ENCODE results near the gene MAP2K4.

MAP2K4 gene

DNA sequence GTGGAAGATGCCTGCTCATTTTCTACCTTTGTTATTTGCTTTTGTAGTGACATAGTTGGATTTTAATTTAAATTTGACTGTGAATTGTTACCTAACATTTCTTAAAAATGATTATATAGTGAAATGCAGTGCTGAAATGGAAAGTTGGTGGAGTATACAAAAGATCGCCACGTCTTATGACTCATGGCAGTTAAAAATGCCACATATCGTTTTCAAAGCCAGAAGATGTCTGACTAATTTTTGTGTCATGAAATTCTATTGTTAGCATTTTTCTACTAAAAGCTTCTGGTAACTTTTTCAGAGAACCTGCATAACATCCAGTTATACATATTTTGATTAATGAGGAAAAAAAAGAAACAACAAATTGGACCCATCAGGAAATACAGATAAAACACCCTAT lies 20.6 kb downstream of the MAP2K4 start:
- DNase-seq, result no peak

GRCh38 chr17:12043702-12044101 lies 23.0 kb downstream of the MAP2K4 start:
- DNase-seq, result no peak

DNA sequence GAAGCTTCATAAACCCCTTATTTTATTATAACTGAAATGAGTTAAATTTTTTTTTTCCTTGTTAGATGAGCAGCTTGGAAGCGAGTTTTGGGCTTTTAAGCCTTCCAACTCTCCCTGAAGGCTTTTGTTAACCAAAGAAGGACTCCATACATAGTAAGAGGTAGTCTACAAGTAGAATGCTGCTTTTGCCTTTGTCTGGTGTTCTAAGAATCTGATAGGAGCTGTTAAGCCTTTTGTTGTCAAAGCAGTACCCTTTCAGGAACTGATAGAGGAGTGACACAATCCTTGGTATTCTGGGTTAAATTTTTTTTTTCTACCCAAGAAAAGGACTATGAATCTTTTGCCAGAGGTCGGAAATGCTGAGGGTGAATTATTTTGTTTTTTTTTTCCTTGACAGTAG lies 26.1 kb downstream of the MAP2K4 start:
- no peak for DNase-seq

- DNase-seq, result no peak
Measured at GRCh38 chr17:12047681-12048376, 27.2 kb downstream of the MAP2K4 start.

- no peak for DNase-seq
Measured at GRCh38 chr17:12048843-12049473, 28.3 kb downstream of the MAP2K4 start.

DNA sequence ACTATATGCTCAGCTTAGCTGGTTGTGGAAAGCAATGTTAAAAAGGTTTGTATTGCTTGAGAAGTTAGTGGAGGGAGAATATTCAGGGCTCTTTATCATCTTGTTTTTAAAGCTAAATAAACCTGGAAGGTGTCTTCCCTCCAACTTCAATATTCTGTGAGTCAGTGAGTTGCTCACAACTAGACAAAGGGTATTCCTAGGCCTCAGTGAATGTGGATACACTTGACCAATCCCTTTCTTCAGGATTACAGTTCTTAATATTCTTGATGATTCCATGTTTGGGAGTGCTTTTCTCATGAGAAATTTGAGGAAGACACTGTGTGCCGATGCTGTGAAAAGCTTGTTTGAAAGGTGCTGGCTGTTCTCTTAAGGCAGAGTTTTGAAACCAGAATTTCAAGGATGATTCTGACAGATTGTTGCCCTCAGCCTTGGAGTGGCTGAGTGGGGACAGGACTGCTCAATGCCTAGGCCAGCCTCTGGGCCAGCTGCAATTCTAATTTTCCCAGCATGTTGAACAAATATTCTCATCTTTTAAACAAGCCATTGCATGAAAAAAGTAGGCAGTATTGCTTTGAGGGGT lies 30.1 kb downstream of the MAP2K4 start:
- no peak for DNase-seq

DNA sequence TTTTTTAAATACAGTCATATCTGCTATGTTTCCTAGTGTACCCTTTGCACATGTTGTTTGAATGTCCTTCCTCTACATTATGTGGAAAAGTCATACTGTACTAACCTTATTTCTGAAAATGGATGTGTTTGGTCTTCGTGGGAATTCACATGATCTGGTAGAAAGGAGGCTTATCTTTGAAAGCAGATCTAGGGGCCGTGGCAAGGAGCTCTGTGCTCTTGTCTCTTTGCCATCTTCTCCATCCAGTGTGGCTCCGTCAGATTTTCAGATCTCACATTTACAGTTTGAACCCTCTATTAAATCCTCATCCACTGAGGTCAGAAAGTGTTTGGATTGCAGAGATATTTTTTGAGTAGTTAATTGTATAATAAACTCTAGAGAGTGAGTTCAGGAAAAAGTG lies 32.9 kb downstream of the MAP2K4 start:
- DNase-seq, result no peak

DNA sequence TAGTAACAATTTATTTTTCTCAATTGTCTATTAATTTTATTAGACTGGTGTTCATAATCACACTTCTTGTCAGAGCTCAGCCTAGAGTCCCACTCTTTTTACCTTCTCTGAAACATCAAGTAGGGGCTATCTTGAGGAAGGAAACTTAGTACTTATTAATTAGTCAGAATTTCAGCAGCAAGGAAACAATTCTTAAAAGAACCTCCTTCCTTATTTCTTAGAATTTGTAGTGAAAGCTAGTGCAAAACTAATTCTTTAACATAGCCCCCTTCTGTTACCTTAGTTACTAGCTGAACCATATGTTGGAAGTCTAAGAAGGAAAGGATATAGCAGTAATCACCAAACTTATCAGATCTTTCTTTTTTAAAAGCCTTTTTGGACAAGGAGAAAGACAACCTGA lies 35.2 kb downstream of the MAP2K4 start:
- no peak for DNase-seq

DNA sequence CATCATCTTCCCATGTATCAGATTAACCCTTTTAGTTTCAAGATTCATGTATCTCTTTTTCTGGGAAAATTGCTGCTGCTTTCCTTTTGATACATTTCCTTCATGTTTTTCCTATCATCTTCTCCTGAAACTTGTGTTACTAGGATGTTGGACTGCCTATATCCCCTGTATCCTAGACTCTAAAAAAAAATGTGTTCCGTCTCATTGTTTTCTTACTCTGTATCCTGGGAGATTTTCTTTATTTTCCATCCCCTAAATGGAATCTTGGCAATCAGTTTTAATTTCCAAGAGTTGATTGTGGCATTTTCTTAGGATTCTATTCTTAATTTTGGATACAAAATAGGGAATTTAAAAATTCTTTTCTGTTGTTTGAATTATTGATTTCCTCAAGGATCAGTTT lies 36.8 kb downstream of the MAP2K4 start:
- no peak for DNase-seq

- no peak for DNase-seq
Measured at GRCh38 chr17:12058535-12058934, 37.9 kb downstream of the MAP2K4 start.

DNA sequence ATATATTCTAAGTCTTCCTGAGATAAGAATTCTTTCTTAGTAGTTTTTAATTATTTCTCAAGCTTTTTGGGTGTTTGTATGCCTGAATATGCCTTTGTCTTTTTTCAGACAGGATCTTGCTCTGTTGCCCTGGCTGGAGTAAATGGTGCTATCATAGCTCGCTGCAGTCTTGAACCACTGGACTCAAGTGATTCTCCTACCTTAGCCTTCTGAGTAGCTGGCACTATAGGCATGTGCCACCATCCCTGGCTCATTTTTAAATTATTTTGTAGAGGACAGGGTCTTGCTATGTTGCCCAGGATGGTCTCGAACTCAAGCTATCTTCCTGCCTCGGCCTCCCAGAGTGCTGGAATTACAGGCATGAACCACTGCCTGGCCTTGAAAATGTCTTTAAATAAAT lies 41.6 kb downstream of the MAP2K4 start:
- DNase-seq, result no peak

- no peak for DNase-seq
Measured at GRCh38 chr17:12064395-12064794, 43.7 kb downstream of the MAP2K4 start.

GRCh38 chr17:12067485-12067884 lies 46.8 kb downstream of the MAP2K4 start:
- DNase-seq, result no peak

DNA sequence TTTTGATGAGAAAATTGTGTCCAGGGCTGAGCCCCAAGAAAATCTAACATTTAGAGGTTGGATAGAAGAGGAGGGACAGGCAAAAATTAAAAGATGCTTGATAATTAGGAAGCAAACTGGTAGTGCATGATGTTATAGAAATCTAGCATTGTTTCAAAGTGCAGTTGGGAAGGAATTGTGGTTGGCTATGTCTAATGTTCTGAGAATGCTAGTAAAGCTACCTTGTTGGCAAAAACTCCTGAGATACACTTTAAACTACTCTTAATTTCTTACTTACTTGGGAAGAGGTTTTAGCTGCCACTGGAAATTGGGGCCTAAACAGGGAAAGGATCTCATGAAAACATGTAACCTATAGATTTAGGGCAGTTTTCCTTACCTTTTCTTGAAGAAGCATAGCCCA lies 48.3 kb downstream of the MAP2K4 start:
- no peak for DNase-seq

- DNase-seq, result no peak
Measured at GRCh38 chr17:12070561-12070960, 49.9 kb downstream of the MAP2K4 start.

DNA sequence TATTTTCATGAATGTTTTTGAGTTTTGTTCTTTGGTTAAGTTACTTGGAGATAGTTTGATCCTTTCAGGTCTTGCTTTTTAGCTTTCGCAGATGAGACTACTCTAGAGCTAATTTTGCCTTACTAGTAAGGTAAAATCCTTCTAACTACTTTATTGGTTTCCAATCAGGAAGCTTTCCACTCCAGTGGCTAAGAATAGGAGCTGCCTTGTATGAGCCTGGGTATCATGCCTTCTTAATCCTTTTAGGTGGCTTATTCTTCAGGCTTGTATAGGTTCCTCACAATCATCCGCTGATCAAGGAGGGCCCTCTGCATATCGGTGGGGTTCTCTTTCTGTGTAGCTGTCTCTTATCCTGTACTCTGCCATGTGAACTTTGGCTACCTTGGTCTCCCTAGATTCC lies 53.7 kb downstream of the MAP2K4 start:
- DNase-seq, result no peak

DNA sequence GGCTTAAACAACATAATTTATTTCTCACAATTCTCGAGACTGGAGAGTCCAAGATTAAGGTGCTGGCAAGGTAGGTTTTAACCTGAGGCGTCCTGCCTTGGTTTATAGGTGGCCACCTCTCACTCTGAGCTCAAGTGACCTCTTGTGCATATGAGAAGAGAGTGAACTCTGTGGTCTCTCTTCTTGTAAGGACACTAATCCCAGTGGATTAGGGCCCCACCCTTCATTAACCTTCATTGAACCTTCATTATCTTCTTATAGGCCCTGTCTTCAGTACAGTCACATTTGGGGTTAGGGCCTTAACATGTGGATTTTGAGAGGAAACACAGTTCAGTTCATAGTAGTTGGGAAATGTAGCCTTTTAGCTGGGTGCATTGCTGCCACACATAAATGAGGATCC lies 57.1 kb downstream of the MAP2K4 start:
- no peak for DNase-seq

- no peak for DNase-seq
Measured at GRCh38 chr17:12078791-12079190, 58.1 kb downstream of the MAP2K4 start.

DNA sequence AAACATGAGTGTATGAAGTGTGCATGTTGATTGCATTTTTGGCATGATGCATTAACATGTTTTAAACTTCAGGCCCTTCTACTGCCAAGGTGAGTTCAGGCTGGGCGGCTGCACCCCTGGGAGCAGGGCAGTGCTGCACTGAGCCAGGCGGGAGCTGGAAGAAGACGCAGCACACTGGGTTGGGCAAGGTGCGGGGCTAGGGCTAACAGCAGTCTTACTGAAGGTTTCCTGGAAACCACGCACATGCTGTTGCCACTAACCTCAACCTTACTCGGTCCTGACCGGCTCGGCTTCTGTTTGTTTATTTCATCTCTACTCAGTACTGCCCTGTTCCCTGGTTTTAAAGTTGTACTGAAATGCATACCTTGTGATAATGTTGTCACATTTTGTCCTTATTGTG lies 61.0 kb downstream of the MAP2K4 start:
- no peak for DNase-seq

DNA sequence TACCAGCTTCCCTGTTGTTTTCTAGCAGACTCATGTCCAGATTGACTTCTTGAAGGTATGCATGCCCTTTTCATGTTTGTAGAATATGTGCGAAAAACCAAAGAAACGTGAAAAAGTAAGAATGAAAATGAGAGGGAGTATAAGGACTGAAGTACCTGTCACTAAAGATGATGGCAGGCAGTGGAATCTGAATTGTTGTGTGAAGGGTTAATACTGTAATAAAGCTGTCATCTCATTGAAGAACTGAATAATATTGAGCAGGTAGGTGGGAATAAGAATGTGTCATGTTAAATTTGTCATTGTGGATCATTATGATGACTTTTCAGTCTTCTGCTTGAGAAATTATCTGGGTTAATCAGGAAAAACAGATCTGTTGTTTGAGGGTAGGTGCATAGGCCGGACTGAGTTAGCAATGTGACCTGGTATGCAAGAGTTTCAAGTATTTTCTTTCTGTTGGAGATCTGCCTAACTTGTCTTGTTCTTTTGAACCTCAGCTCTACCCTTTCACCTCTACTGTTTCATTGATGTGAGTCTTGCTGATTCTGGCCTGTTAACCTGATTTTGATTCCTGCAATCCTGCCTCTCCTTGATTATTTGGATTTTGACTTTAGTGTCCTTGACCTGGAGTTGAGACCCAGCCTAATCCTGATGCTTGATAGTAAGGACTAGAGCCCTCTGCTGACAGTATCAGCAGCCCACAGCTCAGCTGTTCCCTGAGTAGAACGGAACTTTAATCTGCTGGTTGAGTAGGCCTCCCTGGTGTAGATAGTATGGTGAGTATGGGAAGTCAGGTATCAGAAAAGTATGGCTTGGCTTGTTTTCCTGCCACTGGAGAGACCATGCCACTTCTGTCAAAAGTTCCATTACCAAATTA lies 64.6 kb downstream of the MAP2K4 start:
- DNase-seq, result no peak

GRCh38 chr17:12088035-12088434 lies 67.4 kb downstream of the MAP2K4 start:
- DNase-seq, result no peak

GRCh38 chr17:12089809-12090384 lies 69.2 kb downstream of the MAP2K4 start:
- no peak for DNase-seq

DNA sequence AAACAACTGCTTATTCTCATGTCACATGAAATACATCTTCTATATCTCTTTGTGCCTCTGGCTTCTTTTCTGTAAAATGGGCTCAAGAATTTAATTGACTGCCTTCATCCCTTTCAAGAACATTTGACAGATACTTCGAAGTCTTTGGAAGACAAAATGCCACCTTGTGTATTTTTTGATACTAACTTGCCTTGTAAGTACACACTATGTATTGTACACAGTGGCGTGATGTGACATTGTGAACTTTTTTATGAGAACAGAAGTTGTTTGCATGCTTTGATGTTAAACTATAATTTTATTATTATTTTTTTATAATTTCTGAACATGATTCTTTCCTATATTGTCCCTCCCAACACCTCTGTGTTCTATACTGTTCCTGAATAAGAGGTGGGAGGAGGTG lies 73.7 kb downstream of the MAP2K4 start:
- DNase-seq, result no peak

All from NCI-H2029 treated with DMSO at 0.1 percent for 48 hours (cell line).